NT2/D1 (cell line): ENCODE results near the gene TM4SF4.
"Not testable (repeated sequence)": the region's sequence is repeated elsewhere in the genome, so short reads cannot be mapped to it uniquely, and the experiment has no call there.

Experiments
- SUZ12 ChIP-seq: IDR thresholded peaks from 2 replicates; pipeline ENCODE4 v1.6.1; 2011; ENCODE audit not compliant: insufficient read length, insufficient read depth; ENCODE audit errors: extremely low read depth
- YY1 ChIP-seq: IDR thresholded peaks from 2 replicates; pipeline ENCODE4 v1.6.1; 2011; ENCODE audit not compliant: insufficient read length, insufficient read depth
- ZNF274 ChIP-seq: IDR thresholded peaks from 2 replicates; pipeline ENCODE4 v1.6.1; 2011; ENCODE audit warnings: mild to moderate bottlenecking, low read depth, low read length

- not testable (repeated sequence) for TF ChIP-seq YY1, ZNF274, SUZ12
These were observed 29.6 kb upstream of the TM4SF4 start for GRCh38 chr3:149444867-149445266.
